HG03097 (cell line): Measurements from ENCODE around the gene IL37.
A peak's percentile ranks its signal among the peaks of the same experiment; 100 is the strongest.

Source experiments
- ATAC-seq: cut with Tn5 transposase; IDR thresholded peaks from one replicate; pipeline ENCODE4 v1.9.1; 2021; ENCODE audit not compliant: unreplicated experiment, low FRiP score

The IL37 gene

GRCh38 chr2:112910865-112911264 lies at the start of gene IL37:
TSS of gene IL37 (plus strand) at chr2:112911165. CDS start at chr2:112913013, 1,848 bp downstream.
- ATAC-seq = no peak

GRCh38 chr2:112864072-112864471 lies 46.9 kb upstream of the IL37 start:
- ATAC-seq = no peak

GRCh38 chr2:112866128-112866835 lies 44.7 kb upstream of the IL37 start:
- no peak for ATAC-seq

GRCh38 chr2:112867701-112868631 lies 43.0 kb upstream of the IL37 start:
- ATAC-seq = no peak

- ATAC-seq = no peak
Measured at GRCh38 chr2:112869258-112869842, 41.6 kb upstream of the IL37 start.

GRCh38 chr2:112870841-112871835 lies 39.8 kb upstream of the IL37 start:
- ATAC-seq = no peak

- no peak for ATAC-seq
Measured at GRCh38 chr2:112876257-112876970, 34.6 kb upstream of the IL37 start.

- no peak for ATAC-seq
Measured at GRCh38 chr2:112876971-112877361, 34.0 kb upstream of the IL37 start.

GRCh38 chr2:112877423-112877822 lies 33.5 kb upstream of the IL37 start:
- ATAC-seq = no peak

GRCh38 chr2:112879491-112880041 lies 31.4 kb upstream of the IL37 start:
- ATAC-seq = no peak

- no peak for ATAC-seq
Measured at GRCh38 chr2:112880091-112880531, 30.9 kb upstream of the IL37 start.

GRCh38 chr2:112880696-112881095 lies 30.3 kb upstream of the IL37 start:
- ATAC-seq = no peak

- peak; percentile 46 for ATAC-seq
Measured at GRCh38 chr2:112881217-112881985, 29.6 kb upstream of the IL37 start.

GRCh38 chr2:112883669-112884068 lies 27.3 kb upstream of the IL37 start:
- no peak for ATAC-seq

GRCh38 chr2:112884869-112885505 lies 26.0 kb upstream of the IL37 start:
- ATAC-seq = no peak

- ATAC-seq = no peak
Measured at GRCh38 chr2:112885506-112885902, 25.5 kb upstream of the IL37 start.

- ATAC-seq = no peak
Measured at GRCh38 chr2:112886291-112886690, 24.7 kb upstream of the IL37 start.
